ENCODE data around the gene DIABLO.
"Not testable (repeated sequence)": the region's sequence is repeated elsewhere in the genome, so short reads cannot be mapped to it uniquely, and the experiment has no call there.

DIABLO gene

DNA sequence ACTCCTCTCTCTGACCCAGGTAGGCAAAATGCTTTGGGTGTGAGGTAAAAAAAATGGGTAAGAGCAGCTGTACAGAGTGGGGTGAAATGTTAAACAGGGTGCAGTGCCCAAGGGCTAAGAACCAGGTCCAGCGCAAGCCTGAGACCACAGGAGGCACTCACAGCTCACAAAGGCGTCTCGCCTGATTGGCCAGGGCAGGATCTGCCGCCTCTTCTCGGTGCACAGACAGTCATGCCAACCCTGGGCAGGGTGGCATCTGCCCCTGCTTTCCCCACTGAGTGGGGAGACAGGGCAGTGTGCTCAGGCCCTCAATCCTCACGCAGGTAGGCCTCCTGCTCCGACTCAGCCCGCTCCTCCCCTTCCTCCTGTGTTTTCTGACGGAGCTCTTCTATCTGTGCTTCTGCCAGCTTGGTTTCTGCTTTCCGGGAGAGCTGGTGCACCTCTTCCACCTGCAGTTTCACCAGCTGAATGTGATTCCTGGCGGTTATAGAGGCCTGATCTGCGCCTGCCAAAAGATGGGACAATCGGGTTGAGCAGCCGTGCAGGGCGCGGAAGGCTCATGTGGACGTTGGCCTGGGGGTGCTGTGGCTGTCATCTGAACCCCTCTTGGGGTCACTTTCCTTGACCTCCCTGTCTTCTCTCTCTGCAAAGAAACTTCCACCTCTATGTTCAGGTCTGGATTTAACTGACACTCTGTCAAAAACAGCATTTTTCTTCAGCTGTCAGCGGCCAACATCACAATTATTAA, 17.6 kb downstream of the DIABLO start:
- DNase-seq = no peak

DNA sequence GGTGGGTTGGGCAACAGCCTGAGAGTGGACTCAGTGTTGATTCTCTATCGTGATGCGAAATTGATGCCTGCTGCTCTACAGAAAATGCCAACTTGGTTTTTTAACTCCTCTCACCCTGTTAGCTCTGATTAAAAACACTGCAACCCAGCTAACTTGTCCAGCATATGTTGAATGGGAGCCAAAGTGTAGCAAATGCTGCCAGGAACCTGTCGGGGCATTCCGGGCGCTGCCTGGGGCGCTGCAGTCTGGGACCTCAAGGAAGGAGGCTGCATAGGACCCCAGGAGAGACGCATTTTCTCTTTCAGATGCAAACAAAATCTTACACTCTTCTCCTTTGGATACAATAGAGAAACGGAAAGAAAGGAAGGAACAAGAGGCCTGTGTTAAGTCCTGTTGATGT, 18.5 kb downstream of the DIABLO start:
- no peak for DNase-seq

DNA sequence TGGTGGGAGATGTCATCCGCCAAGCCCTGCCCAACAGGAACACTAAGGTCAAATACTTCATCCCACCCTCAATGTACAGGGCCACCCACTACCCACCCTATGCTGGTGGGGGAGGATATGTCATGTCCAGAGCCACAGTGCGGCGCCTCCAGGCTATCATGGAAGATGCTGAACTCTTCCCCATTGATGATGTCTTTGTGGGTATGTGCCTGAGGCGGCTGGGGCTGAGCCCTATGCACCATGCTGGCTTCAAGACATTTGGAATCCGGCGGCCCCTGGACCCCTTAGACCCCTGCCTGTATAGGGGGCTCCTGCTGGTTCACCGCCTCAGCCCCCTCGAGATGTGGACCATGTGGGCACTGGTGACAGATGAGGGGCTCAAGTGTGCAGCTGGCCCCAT, 18.9 kb downstream of the DIABLO start:
- DNase-seq = peak; percentile 54

DNA sequence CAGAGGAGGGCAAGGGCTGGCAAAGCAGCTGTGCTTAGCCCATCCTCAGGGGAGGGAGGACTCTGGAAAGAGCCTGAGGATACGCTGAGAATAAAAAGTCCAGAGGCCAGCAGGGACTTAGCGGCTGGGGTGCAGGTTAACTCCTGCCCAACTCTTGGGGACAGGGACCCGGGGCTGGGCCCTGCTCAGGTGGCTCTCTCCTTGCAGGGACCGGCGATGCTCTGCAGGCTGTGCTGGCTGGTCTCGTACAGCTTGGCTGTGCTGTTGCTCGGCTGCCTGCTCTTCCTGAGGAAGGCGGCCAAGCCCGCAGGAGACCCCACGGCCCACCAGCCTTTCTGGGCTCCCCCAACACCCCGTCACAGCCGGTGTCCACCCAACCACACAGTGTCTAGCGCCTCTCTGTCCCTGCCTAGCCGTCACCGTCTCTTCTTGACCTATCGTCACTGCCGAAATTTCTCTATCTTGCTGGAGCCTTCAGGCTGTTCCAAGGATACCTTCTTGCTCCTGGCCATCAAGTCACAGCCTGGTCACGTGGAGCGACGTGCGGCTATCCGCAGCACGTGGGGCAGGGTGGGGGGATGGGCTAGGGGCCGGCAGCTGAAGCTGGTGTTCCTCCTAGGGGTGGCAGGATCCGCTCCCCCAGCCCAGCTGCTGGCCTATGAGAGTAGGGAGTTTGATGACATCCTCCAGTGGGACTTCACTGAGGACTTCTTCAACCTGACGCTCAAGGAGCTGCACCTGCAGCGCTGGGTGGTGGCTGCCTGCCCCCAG, 19.6 kb downstream of the DIABLO start:
- peak; percentile 64 for DNase-seq

DNA sequence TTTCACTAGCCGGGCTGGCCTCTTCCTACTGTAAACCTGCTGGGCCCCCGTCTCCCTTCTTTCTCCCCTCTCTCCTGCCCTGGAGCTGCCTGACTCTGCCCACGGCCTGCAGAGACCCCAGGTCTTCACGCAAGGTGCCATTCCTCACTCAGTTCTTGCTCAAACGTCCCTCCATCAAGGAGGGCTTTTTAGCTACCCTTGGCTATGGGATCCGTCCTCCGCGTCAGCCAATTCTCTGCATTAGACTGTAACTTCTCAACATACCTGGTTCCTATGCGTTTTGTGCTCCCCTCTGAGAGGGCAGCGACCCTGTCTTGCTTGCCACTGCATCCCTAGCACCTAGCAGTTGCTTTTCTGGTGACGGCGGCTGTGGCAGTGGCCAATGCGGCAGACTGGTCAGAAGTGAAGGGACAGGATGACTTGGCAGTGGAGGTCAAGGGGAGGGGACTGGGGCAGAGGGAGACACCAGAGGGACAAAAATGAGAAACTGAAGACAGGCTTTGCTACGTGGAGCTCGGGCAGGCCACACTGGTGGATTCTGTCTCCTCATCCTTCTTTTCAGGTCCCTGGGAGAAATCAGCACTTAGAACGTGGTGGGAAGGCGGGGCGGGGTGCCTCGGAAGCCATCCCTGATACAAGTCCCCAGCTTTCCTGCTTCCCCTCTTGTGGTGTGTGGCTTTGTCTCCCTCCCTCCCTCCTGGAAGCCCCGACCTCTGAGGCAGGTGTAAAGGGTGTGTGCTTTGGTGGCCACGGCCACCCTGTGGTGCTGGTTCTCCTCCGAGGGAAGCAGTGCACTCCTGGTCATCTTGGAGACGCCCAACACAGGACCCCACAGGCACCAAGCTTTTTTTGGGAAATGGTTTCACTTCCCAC, 20.6 kb downstream of the DIABLO start:
- DNase-seq = peak; percentile 70

GRCh38 chr12:122204167-122205052, 21.4 kb downstream of the DIABLO start:
- peak; percentile 75 for DNase-seq

DNA sequence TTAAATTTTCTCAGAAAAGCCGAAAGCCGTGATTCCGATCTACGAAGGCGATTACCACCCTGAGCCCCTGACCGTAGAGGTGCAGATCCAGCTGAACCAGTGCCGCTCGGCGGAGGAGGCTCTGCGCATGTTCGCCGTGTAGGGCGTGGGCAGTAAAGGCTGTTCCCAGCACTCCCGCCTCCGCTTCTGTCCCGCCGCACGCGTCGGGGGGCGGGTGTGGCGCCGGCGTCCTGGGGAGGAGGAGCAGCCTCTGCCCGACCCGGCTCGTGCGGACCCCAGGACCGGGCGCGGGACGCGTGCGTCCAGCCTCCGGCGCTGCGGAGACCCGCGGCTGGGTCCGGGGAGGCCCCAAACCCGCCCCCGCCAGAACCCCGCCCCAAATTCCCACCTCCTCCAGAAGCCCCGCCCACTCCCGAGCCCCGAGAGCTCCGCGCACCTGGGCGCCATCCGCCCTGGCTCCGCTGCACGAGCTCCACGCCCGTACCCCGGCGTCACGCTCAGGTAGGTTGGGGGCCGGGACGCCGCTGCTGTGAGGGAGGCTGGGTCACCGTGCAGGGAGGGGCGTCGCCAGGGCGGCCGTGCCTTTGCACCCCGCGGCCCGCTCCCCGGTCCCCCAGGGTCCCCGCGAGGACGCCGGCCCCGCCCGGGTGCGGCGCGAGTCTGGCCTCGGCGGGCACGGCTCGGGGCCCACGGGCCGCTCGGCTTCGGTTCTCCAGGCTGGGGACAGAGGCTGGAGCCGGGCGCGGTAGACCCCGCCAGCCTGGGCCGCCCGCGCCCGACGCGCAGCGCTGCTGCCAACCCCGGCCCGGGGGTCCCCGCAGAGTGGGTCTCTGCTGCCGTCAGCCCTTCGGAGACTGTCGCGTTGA, 22.3 kb downstream of the DIABLO start, which contains the start of gene B3GNT4:
Gene B3GNT4 (plus strand): TSS at position 409 of the 866 bp plus-strand sequence. CDS start 910 bp downstream, outside the sequence.
- DNase-seq = peak; percentile 92

DNA sequence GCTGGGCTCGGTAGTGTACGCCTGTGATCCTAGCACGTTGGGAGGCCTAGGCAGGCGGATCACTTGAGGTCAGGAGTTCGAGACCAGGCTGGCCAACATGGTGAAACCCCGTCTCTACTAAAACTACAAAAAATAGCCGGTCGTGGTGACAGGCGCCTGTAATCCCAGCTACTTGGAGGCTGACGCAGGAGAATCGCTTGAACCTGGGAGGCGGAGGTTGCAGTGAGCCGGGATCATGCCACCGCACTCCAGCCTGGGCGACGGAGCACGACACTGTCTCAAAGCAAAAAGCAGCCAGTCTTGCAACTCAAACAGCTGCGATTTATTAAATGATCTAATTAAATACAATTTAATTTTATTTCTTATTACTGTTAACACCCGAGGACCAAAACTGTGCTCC, 23.0 kb downstream of the DIABLO start:
- not testable (repeated sequence) for DNase-seq

GRCh38 chr12:122202017-122202416, 23.8 kb downstream of the DIABLO start:
- no peak for DNase-seq

GRCh38 chr12:122201381-122201780, 24.5 kb downstream of the DIABLO start:
- DNase-seq = no peak

- DNase-seq = peak; percentile 85
Observed at GRCh38 chr12:122200541-122201175, 25.2 kb downstream of the DIABLO start.

DNA sequence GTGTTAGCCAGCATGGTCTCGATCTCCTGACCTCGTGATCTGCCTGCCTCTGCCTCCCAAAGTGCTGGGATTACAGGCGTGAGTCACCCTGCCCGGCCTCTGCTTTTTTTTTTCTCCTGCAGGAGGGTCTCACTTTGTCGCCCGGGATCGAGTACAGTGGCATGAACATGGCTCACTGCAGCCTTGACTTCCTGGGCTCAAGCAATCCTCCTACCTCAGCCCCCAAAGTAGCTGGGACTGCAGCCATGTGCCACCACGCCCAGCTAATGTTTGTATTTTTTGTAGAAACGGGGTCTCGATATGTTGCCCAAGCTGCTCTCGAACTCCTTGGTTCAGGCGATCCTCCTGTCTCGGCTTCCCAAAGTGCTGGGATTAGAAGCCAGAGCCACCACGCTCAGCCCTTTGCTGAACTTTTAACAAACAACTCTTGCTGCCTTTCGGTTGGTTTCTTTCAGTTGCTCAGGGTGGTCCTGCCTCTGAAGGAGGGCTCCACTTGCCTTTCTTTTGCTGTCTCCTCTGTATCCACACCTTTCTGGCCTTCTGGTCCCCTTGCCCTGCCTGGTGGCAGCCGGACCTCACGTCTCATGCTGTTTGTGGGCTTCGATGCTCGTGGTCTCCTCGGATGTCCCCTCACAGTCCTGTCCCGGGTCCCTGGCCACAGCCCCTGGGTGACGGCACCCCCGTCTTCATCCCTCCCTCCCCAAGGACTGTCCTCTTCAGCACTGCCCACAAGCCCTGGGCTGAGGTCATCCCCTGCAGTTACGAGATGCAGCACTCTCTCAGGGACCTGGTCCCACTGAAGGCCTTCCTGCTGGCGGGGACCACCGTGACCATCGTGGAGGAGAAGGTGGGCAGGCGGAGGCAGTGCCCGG, 26.1 kb downstream of the DIABLO start:
- peak; percentile 64 for DNase-seq

- no peak for DNase-seq
Observed at GRCh38 chr12:122197612-122197966, 28.3 kb downstream of the DIABLO start.

DNA sequence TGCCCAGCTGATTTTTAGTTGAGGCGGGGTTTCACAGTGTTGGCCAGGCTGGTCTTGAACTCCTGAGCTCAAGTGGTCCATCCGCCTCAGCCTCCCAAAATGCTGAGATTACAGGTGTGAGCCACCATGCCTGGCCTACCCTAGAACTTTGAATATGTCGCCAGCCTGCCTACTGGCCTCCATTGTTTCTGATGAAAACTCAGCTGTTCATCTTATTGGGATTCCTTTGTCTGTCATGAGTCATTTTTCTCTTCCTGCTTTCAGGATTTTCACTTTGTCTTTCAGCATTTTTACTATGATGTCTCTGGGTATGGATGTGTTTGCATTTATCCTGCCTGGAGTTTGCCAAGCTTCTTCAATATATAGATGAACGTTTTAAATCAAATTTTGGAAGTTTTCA, 30.4 kb downstream of the DIABLO start:
- DNase-seq = no peak

GRCh38 chr12:122194804-122195203, 31.0 kb downstream of the DIABLO start:
- no peak for DNase-seq

DNA sequence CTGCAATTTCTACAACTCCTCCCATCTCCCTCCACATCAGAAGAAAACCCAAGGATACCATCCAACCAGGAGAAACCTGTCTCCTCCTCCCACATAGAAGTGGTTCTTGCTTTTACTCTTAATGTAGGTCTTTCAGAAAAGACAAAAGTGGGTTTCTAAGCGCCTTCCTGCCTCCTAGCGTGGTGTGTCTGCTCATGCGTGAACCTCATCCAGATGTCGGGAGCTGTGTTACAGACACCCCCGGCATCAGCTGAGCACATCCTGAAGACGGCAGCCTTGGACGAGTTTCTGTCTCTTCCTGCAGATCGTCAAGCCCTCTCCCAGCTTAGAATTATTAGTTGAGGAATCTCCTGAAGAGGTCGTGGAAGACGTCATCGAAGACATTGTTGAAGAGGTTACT, 33.4 kb downstream of the DIABLO start:
- no peak for DNase-seq

DNA sequence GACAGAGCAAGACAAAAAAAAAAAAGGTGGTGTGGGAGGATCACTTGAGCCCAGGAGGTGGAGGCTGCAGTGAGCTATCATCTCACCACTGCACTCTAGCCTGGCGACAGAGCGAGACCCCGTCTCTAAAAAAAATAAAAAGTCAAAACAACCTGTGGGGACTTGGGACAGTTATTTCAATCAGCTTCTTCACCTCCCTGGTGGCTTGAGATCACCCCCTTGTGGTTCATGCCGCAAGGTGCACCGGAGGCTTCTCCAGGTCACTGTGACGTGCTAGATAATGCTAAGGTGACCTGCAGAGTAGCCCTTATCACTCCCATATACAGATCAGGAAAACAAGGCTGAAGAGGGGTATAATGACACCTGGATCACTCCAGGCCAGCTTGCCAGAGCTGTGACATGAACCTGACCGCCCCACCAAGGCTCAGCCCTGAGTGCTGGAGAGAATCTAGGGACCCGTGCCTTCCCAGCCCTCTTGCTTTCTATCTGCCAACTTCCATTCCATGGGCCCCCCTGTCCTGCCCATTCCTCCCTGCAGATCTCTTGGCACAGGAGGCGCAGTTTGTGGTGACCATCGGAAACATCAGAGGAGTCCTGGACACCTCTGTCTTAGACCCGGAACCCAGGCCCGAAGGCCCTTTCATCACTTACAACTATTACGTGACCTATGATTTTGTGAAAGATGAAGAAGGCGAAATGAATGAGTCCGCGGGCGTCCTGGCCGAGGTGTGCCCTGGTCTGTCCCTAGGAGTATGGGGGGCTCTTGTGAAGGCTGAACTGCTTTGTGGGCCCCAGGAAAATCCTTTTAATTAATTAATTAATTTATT, 34.8 kb downstream of the DIABLO start:
- peak; percentile 91 for DNase-seq

- DNase-seq = no peak
Observed at GRCh38 chr12:122189626-122190475, 36.0 kb downstream of the DIABLO start.

Measured in islet precursor cell (in vitro differentiated cells).